ENCODE measurements around the gene TRAF3IP1. TPM values are rescaled to one million over a fixed set of nuclear protein-coding genes. Genes with fewer than 3 reads are reported as not detected.

The TRAF3IP1 gene
- total and polyA plus RNA-seq, 2 of the 13 experiments (the other 11 are each of a cell fraction or from before 2014, with no cell fraction given) = 4.1 to 12.9 TPM

GRCh38 chr2:238339395-238339780 lies 19.1 kb downstream of the TRAF3IP1 start:
- no TSS peak for BruUV-seq (replicated peaks)
- in situ Hi-C loops (cut with HindIII; ENCODE audit: extremely low pct_ligation_motif_present, low pct_unique_long_range_greater_than_20kb) = no loop called here
- H3K36me3 ChIP-seq (replicated peaks in 1 of 2; ENCODE audit: control insufficient read depth in 1 of 2, insufficient read depth in 2 of 2, low read length in 2 of 2) = peaks cover 8 to 21% of the 10 kb centered on the region in 2 experiments
- DNase-seq (ENCODE audit: low spot score) = no peak
- no peak overlapping the region for H3K27ac ChIP-seq (ENCODE audit: extremely low read length, insufficient read depth, low read length)
- no peaks in the 10 kb centered on the region for H3K27me3 ChIP-seq (ENCODE audit: control insufficient read depth in 1 of 2, insufficient read depth in 2 of 2, low read length in 2 of 2)
- CTCF ChIA-PET (ENCODE audit: low intra/inter-chr PET ratio, low total read pairs) = interaction anchor here (2.1 kb wide), 1 partner anchor 83 kb away, joined by 24 read pairs; no protein-coding TSS in a partner anchor
- no peak overlapping the region for H3K4me3 ChIP-seq (replicated peaks in 1 of 3; ENCODE audit: insufficient read depth in 1 of 3, low read depth in 2 of 3, low read length in 3 of 3)
- 94% methylated on average over 11 of the region's 11 CpGs for WGBS (ENCODE audit: low lambda C conversion rate)
- intact Hi-C loops (cut with micrococcal nuclease; ENCODE audit: unreplicated experiment) = no loop called here
- no peak for FAIRE-seq
- ATAC-seq = no peak; the same call in 2 of the 3 replicates
- no peak overlapping the region for H2AFZ ChIP-seq (ENCODE audit: low read length)
- POLR2A ChIA-PET = no interaction called here
- no peak overlapping the region for H3K9ac ChIP-seq (ENCODE audit: insufficient read depth, low read depth, low read length)
- no peaks in the 10 kb centered on the region for H4K20me1 ChIP-seq (ENCODE audit: insufficient read depth, low read length)
- no peaks in the 10 kb centered on the region for H3K9me3 ChIP-seq (ENCODE audit: low read length)
- TF ChIP-seq, protein P1, sequence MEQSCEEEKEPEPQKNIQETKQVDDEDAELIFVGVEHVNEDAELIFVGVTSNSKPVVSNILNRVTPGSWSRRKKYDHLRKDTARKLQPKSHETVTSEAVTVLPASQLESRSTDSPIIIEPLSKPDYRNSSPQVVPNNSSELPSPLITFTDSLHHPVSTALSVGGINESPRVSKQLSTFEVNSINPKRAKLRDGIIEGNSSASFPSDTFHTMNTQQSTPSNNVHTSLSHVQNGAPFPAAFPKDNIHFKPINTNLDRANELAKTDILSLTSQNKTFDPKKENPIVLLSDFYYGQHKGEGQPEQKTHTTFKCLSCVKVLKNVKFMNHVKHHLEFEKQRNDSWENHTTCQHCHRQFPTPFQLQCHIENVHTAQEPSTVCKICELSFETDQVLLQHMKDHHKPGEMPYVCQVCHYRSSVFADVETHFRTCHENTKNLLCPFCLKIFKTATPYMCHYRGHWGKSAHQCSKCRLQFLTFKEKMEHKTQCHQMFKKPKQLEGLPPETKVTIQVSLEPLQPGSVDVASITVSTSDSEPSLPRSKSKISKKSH (CRISPR knock-in tag; IDR thresholded peaks at IDR 0.05; ENCODE audit: borderline replicate concordance) = 0 out of 2 replicates have a peak, but pooled peaks have one; percentile 36
- TF ChIP-seq, protein P2, sequence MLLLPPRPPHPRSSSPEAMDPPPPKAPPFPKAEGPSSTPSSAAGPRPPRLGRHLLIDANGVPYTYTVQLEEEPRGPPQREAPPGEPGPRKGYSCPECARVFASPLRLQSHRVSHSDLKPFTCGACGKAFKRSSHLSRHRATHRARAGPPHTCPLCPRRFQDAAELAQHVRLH (CRISPR knock-in tag; IDR thresholded peaks at IDR 0.05; ENCODE audit: borderline replicate concordance, low read depth) = no peak
- H3K4me1 ChIP-seq (ENCODE audit: insufficient read depth, low read length) = no peaks in the 10 kb centered on the region
- H3K4me2 ChIP-seq (ENCODE audit: low read depth, low read length) = no peak overlapping the region
- H3K79me2 ChIP-seq (ENCODE audit: insufficient read depth, low read length) = no peaks in the 10 kb centered on the region

- DNase-seq (ENCODE audit: low spot score) (peak; percentile 28), FAIRE-seq (no peak), ATAC-seq (peak; percentile 84)
- H2AFZ ChIP-seq (ENCODE audit: low read length) = no peak overlapping the region
- no peaks in the 10 kb centered on the region for H3K9me3 ChIP-seq (ENCODE audit: low read length)
- H3K9ac ChIP-seq (ENCODE audit: insufficient read depth, low read depth, low read length) = no peak overlapping the region
- in situ Hi-C loops (cut with HindIII; ENCODE audit: extremely low pct_ligation_motif_present, low pct_unique_long_range_greater_than_20kb) = no loop called here
- no TSS peak for BruUV-seq (replicated peaks)
- H4K20me1 ChIP-seq (ENCODE audit: insufficient read depth, low read length) = no peaks in the 10 kb centered on the region
- ChIA-PET CTCF (ENCODE audit: low intra/inter-chr PET ratio, low total read pairs) (interaction anchor here (2.1 kb wide), 1 partner anchor 83 kb away, joined by 24 read pairs; no protein-coding TSS in a partner anchor), POLR2A (no interaction called here)
- H3K27me3 ChIP-seq (ENCODE audit: control insufficient read depth in 1 of 2, insufficient read depth in 2 of 2, low read length in 2 of 2) = no peaks in the 10 kb centered on the region
- WGBS (ENCODE audit: low lambda C conversion rate) = 84% methylated on average over 10 of the region's 11 CpGs
- H3K27ac ChIP-seq (ENCODE audit: extremely low read length, insufficient read depth, low read length) = no peak overlapping the region
- H3K4me1 ChIP-seq (ENCODE audit: insufficient read depth, low read length) = no peaks in the 10 kb centered on the region
- H3K4me2 ChIP-seq (ENCODE audit: low read depth, low read length) = no peak overlapping the region
- no peaks in the 10 kb centered on the region for H3K79me2 ChIP-seq (ENCODE audit: insufficient read depth, low read length)
- intact Hi-C loops (cut with micrococcal nuclease; ENCODE audit: unreplicated experiment) = loop anchor here (2.0 kb wide), 1 partner anchor 31 kb away; no protein-coding TSS in a partner anchor
- H3K4me3 ChIP-seq (replicated peaks in 1 of 3; ENCODE audit: insufficient read depth in 1 of 3, low read depth in 2 of 3, low read length in 3 of 3) = no peak overlapping the region
- peaks cover 10 to 22% of the 10 kb centered on the region in 2 experiments for H3K36me3 ChIP-seq (replicated peaks in 1 of 2; ENCODE audit: control insufficient read depth in 1 of 2, insufficient read depth in 2 of 2, low read length in 2 of 2)
- TF ChIP-seq MBNL3 (CRISPR knock-in tag; conservative IDR thresholded peaks at IDR 0.05) (no peak), FOXM1 (CRISPR knock-in tag; IDR thresholded peaks at IDR 0.05) (no peak), STAG1 (CRISPR knock-in tag; IDR thresholded peaks at IDR 0.05) (peak; percentile 62), THAP11 (CRISPR knock-in tag; IDR thresholded peaks at IDR 0.05) (no peak), ZBTB38 (CRISPR knock-in tag; IDR thresholded peaks at IDR 0.05) (peak; percentile 25; the same call in 1 of the 2 replicates)
- TF ChIP-seq, protein P3, sequence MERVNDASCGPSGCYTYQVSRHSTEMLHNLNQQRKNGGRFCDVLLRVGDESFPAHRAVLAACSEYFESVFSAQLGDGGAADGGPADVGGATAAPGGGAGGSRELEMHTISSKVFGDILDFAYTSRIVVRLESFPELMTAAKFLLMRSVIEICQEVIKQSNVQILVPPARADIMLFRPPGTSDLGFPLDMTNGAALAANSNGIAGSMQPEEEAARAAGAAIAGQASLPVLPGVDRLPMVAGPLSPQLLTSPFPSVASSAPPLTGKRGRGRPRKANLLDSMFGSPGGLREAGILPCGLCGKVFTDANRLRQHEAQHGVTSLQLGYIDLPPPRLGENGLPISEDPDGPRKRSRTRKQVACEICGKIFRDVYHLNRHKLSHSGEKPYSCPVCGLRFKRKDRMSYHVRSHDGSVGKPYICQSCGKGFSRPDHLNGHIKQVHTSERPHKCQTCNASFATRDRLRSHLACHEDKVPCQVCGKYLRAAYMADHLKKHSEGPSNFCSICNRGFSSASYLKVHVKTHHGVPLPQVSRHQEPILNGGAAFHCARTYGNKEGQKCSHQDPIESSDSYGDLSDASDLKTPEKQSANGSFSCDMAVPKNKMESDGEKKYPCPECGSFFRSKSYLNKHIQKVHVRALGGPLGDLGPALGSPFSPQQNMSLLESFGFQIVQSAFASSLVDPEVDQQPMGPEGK (CRISPR knock-in tag; IDR thresholded peaks at IDR 0.05) = peak; percentile 52; the same call in 1 of the 2 replicates
These were observed 19.5 kb downstream of the TRAF3IP1 start for GRCh38 chr2:238339814-238340213.
